Femur (tissue), 1 donor: ENCODE data around the gene OR8A1.

ENCODE experiments used
- DNase-seq: peaks from one replicate; pipeline ENCODE4 v3.0.0-alpha.2; 2017

The OR8A1 gene

DNA sequence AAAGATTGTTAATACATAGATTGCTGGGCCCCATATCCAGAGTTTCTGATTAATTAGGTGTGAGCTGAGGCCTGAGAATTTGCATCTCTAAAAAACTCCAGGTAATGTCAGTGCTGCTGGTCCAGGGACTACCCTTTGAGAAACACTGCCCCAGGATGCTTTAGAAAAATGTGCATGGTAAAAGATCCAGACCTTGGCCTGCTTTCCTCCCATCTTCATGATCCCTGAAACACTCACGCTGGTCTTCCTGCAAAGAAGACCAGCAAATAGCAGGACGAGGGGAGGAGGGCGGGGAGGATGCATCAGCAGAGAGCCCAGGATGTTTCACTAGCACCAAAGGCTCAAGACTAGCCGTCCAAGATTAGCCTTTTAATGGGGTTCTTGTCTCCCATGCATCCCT lies at the start of gene OR8A1:
TSS of gene OR8A1 (plus strand) at position 301 of the 400 bp plus-strand sequence. CDS start 123 bp downstream, outside the sequence.
- no peak for DNase-seq

DNA sequence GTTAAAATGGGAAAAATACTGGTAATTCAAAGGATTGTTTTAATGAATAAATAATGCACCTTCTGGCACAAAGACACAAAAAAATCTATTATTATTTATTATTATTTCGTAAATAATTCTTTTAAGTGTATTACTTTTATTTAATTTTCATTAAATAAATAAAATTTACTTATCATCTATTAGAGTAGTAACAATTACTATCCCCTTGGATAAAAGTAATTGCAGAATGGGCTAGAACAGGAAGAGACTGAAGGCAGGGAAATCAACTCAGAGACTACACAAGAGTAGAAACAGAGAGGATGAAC lies 49.3 kb upstream of the OR8A1 start:
- no peak for DNase-seq

GRCh38 chr11:124533626-124534025 lies 36.2 kb upstream of the OR8A1 start:
- DNase-seq: no peak

DNA sequence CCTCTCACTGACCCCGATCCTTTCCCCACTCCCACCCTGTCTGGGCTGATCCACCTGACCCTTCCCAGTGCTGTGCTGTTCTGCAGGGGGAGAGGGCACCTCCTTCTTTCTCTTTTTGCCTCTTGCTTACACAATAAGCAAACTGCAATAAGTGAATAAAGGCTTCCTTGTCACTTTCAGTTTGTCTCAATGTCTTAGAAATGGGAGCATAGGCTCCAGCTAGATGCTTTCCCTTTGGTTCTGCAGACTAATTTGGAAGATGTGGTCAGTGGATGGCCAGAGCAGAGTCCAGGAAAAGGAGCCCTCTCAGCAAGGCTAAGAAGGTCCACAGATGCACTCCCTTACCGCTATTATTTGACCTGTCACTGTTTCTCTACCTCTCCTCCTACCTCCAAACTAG lies 35.7 kb upstream of the OR8A1 start:
- DNase-seq: no peak

DNA sequence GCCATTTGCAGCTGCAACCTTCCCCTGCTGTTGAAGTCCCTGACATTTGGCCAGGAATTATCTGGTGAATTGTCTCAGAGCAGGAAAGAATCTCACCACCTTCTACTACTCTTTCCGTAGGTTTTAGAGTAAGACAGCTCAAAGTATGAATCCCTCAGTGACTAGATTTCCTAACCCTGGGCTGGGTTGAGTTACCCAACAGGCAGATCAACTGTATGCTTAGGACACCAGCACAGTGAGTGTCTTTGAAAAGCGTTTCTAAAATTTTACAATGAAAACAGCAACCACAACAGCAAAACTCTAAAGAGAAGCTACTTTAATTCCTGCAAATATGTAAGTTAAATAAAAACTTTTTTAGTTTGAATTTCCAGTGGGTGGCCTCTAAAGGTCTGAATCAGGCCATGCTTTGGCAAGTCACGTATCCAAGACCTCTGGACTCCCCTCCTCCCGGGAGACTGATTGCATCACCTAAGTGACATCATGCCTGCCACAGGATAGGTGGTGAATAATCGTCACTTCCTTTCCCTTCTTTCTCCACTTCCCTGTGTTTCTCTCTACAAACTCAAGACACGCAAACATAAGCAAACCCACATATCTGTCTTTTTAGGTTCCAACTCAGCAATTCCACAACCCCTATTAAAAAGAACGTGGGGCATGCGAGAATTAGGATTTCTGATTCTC lies 34.1 kb upstream of the OR8A1 start:
- DNase-seq: no peak

DNA sequence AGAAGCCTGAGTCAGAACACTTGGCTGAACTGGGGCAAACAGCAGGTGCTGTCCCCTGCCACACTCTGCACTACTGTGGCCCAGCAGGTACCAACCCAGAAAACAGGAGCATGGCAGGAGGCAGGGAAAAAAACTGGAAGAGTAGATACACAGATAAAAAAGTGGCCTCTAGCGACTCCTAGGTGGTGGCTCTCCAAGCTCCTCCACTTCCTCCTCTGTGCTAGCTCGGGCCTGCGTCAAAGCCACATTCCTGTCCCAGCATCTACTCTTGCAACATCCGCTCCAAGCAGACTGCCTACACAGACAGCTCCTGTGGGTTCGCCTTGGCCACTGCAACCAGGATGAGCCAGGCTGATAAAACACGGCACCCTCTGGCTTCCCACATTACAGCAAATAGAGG lies 33.3 kb upstream of the OR8A1 start:
- DNase-seq: peak; percentile 35

- DNase-seq: no peak
Measured at GRCh38 chr11:124538019-124538418, 31.8 kb upstream of the OR8A1 start.

DNA sequence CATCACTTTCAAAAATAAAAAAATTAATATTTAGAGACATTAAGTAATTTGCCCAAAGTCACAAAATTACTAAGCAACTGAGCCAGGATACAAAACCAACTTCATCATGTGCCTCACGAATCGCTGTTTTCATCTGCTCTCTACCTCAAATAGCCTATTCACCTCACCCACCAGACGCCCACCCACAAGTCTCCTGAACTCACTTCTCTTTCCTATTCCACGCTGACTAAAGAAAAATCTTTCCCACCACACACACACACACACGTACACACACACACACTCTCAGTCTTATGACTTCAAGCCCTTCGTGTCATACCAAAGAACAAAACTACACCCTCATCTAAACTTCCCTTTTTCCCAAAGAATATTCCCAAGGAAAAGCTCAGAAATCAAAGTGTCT lies 28.6 kb upstream of the OR8A1 start:
- no peak for DNase-seq

DNA sequence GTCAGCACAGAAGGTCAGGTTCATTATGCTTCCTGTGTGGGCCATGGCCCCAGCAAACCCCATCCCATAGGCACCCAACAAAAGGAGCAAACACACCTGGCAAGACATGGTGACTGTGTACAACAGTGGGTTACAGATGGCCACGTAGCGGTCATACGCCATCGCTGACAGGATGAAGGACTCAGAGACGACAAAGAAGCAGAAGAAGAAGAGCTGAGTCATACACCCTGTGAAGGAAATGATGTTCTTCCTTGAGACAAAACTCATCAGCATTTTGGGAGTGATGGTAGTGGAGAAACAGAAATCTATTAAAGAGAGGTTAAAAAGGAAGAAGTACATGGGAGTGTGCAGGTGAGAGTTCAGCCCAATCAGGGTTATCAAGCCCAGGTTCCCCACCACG lies 26.7 kb upstream of the OR8A1 start:
- DNase-seq: no peak

DNA sequence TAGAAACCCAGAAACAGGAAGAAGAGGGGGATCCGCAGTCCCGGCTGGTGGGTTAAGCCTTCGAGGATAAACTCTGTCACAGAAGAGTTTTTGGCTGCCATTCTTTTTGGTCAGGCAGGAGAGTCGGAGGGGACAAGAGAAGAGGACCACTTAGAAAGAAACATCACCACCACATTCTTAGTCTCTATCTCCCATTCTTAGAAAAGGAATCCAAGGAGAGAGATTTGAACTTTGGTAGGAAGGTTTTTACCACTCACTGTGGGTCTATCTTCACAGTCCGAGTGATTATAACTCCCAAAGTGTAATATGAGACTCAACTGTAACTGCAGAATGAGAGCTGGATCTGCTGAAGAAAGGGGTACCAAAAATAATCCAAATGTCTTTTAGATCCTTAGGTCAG lies 26.2 kb upstream of the OR8A1 start, which contains the start of gene OR8B12:
TSS of gene OR8B12 (minus strand) at position 101 of the 400 bp plus-strand sequence. CDS start at position 101, 0 bp downstream.
- DNase-seq: no peak

DNA sequence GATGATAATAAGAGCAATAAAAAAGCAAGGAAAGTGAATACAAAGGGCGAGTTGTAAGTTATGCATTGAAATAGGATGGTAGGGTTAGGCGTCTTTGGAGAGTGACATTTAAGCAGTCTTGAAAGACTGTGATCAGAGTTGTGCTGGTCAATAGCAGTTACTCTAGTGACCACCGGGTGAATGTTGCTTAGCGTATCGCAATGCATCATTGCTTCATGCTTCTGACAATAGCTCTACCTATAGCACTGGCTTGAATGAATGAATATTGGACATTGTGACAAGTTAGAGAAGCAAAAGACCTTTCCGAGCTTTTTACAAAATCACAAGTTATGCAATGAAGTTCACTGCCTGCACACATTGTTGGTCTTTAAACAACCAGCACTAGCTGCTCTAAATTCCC lies 18.6 kb upstream of the OR8A1 start:
- no peak for DNase-seq

DNA sequence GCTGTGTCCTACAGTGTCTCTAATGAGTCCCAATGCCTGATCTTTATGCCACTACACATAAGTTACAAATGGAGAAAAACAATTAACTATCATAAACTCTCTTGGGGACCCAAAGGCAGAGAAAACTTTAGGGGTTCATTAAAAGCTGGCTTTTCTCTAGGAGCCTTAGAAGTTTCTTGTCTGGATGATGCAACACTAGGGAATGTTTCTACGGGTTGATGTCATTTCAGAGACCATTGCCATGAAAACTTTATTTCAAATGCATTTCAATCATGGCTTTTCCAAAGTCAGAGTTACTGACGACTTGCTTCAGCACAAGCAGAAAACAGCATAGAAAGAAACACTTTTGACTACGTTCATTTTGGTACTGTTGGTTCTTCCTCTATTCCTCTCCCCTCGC lies 17.8 kb upstream of the OR8A1 start:
- no peak for DNase-seq

- DNase-seq: no peak
Measured at GRCh38 chr11:124556828-124557227, 13.0 kb upstream of the OR8A1 start.

DNA sequence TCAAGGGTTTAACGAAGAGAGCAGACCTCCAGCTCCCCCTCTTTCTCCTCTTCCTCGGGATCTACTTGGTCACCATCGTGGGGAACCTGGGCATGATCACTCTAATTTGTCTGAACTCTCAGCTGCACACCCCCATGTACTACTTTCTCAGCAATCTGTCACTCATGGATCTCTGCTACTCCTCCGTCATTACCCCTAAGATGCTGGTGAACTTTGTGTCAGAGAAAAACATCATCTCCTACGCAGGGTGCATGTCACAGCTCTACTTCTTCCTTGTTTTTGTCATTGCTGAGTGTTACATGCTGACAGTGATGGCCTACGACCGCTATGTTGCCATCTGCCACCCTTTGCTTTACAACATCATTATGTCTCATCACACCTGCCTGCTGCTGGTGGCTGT lies 363 bp downstream of the OR8A1 start:
- no peak for DNase-seq

- DNase-seq: peak; percentile 49
Measured at GRCh38 chr11:124577716-124578427, 8.1 kb downstream of the OR8A1 start.

DNA sequence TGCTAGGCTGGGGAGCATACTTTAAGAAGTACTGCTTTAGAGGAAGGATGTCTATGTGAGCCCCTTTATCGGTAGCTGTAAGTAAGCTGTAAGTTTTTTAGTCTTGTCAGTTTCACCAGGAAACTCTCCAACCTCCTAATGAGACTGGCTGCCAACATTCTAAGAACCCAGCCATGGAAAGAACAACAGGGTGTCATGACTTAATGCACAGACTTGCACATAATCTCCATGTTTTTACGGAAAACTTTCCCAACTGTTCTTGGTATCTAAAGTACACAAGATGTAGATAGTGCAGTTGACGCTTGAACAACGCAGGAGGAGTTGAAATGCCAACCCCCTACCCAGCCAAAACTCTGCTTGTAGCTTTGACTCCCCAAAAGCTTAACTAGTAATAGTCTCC lies 9.0 kb downstream of the OR8A1 start:
- no peak for DNase-seq

- DNase-seq: no peak
Measured at GRCh38 chr11:124581817-124582216, 12.0 kb downstream of the OR8A1 start.

DNA sequence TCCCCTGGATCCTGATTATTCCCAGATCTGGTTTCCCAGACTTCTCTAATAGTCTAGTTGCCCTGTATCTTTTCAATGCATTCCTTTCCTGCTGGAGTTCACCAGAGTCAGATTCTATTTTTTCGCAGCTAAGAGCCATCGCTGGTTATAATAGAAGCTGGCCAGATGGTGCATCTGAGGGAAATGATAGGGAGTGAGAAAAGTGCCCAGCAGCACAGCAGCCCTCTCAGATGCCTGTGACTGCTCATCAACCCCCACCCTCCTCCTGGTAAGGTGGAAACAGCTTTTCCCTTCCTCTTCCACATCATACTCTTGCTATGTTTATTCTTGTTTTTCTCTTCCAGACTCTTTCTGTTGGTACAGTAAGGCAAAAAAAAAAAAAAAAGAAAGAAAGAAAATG lies 12.8 kb downstream of the OR8A1 start:
- DNase-seq: no peak

DNA sequence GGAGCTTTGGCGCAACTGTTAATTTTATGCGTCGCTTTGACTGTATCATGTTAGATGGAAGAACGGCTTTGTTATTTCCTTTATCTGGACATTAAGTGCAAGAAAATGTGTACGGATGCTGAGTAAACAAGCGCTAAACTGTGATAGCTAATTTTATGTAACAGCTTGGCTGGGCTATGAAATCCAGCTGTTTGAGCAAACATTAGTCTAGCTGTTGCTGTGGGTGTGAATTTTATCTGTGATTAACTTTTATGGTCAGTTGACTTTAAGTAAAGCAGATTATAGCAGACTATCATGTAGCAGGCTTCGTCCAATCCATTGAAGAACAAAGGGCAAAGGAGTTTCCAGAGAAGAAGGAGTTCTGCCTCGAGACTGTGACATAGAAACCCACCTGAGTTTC lies 14.0 kb downstream of the OR8A1 start:
- no peak for DNase-seq

- no peak for DNase-seq
Measured at GRCh38 chr11:124584681-124585372, 15.0 kb downstream of the OR8A1 start.

GRCh38 chr11:124586238-124586860 lies 16.6 kb downstream of the OR8A1 start:
- DNase-seq: peak; percentile 62

DNA sequence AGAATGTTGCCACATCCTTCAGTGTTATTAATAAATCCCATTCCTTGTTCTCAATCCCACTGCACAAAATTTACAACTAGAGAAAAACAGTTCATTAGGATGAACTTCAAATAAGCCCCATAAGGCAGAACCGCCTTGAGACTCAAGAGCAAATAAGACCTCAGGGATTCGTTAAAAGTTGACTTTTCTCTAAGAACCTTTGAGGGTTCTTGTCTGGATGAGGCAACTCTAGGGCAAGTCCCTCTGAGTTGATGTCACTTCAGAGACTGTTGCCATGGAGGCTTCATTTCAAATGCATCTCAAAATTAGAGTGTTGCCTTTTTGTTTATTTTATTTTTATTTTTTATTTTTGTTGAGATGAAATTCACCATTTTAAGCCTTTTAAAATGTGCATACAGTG lies 21.6 kb downstream of the OR8A1 start:
- DNase-seq: no peak

DNA sequence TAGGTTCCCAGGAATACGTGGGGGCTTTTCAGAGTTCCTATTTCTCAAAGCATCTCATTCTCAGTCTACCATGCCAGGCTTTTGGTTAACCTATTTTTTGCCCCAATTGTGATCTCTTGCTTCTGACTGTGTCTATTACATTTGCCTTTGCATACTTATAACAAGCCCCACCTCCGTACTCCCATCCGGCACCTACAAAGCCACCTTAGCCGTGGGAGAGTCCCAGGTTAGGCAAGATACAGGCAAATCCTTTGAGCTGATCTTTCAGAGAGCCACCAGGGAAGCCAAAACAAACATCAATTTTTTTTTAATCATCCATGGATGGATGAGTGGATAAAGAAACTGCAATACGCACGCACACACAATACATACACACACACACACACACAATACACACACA lies 22.8 kb downstream of the OR8A1 start:
- DNase-seq: no peak

GRCh38 chr11:124595302-124595701 lies 25.5 kb downstream of the OR8A1 start:
- no peak for DNase-seq
